HFFc6 (cell line): ENCODE measurements around the gene ADGRA1. TPM values are rescaled to one million over a fixed set of nuclear protein-coding genes. Genes with fewer than 3 reads are reported as not detected.

Source experiments
- DNase-seq: peaks from one replicate; pipeline ENCODE4 v3.0.0-alpha.2; 2018
- H3K27ac Mint-ChIP-seq: 2 replicates; pipeline ENCODE4 v1.8.0; 2020; ENCODE audit warnings: mild to moderate bottlenecking, mixed read lengths
- H3K27me3 Mint-ChIP-seq: 2 replicates; pipeline ENCODE4 v1.8.0; 2021; ENCODE audit warnings: mild to moderate bottlenecking, moderate library complexity, mixed read lengths; ENCODE audit not compliant: insufficient read depth
- H3K36me3 Mint-ChIP-seq: 2 replicates; pipeline ENCODE4 v1.8.0; 2021; ENCODE audit warnings: low read depth, mixed read lengths
- H3K4me1 Mint-ChIP-seq: 2 replicates; pipeline ENCODE4 v1.8.0; 2020; ENCODE audit warnings: low read depth, mixed read lengths
- H3K4me3 Mint-ChIP-seq: 2 replicates; pipeline ENCODE4 v1.8.0; 2020; ENCODE audit warnings: mild to moderate bottlenecking, moderate library complexity, mixed read lengths
- H3K9me3 Mint-ChIP-seq: 2 replicates; pipeline ENCODE4 v1.8.0; 2020; ENCODE audit warnings: mild to moderate bottlenecking, mixed read lengths
- CTCF ChIP-seq: fragments of 200-600 bp; sonication (generic); IDR thresholded peaks from 2 replicates; pipeline ENCODE4 v1.5.0; 2021; ENCODE audit warnings: antibody characterized with exemption, mild to moderate bottlenecking
- total RNA-seq, 6 experiments: library from RNA; stranded (reverse); fragmentation: NEBNext Ultra II Directional; extraction: Animal tissue kit (Norgen Biotek cat#: 25700); gene quantifications; 2 replicates in 1 of 6; 3 replicates in 5 of 6; pipeline ENCODE4 v1.2.3, GENCODE V29; 2021

Gene ADGRA1
- total RNA-seq, 6 experiments from 2014 or later = not detected

GRCh38 chr10:133179651-133180050 is 91.9 kb downstream of the ADGRA1 start:
- DNase-seq = no peak
- Mint-ChIP-seq H3K36me3 (peaks cover 13% of the 10 kb centered on the region), H3K4me3 (no peak overlapping the region), H3K4me1 (no peaks in the 10 kb centered on the region), H3K27ac (no peak overlapping the region), H3K27me3 (peaks cover 7% of the 10 kb centered on the region), H3K9me3 (peaks cover 40% of the 10 kb centered on the region)
- no peak for TF ChIP-seq CTCF

- no peak overlapping the region for H3K4me3 Mint-ChIP-seq
- H3K27me3 Mint-ChIP-seq = peaks cover 10% of the 10 kb centered on the region
- peaks cover 40% of the 10 kb centered on the region for H3K9me3 Mint-ChIP-seq
- no peak for DNase-seq
- TF ChIP-seq CTCF = no peak
- H3K27ac Mint-ChIP-seq = no peak overlapping the region
- no peaks in the 10 kb centered on the region for H3K4me1 Mint-ChIP-seq
- H3K36me3 Mint-ChIP-seq = peaks cover 13% of the 10 kb centered on the region
Observed at GRCh38 chr10:133180192-133180964, 92.7 kb downstream of the ADGRA1 start.

- peaks cover 40% of the 10 kb centered on the region for H3K9me3 Mint-ChIP-seq
- DNase-seq = no peak
- H3K27ac Mint-ChIP-seq = no peak overlapping the region
- TF ChIP-seq CTCF = no peak
- H3K4me3 Mint-ChIP-seq = no peak overlapping the region
- no peaks in the 10 kb centered on the region for H3K4me1 Mint-ChIP-seq
- H3K36me3 Mint-ChIP-seq = peaks cover 13% of the 10 kb centered on the region
- H3K27me3 Mint-ChIP-seq = peaks cover 10% of the 10 kb centered on the region
Observed at GRCh38 chr10:133180965-133181639, 93.4 kb downstream of the ADGRA1 start.

Other genes with a start within 250 kb of the ADGRA1 start
- 1 to 10 TPM in 2 of 6 experiments, under 1 TPM in 3, not detected in 1; 0.31 to 1.4 (median 0.32) TPM for gene CFAP46, start 145.4 kb upstream of the ADGRA1 start, total RNA-seq
- gene KNDC1, start 72.3 kb downstream of the ADGRA1 start, total RNA-seq = under 1 TPM in 3 of 6 experiments, not detected in 3; 0.05 to 1.00 (median 0.28) TPM
- not detected for gene UTF1, start 142.3 kb downstream of the ADGRA1 start, total RNA-seq
- not detected for gene VENTX, start 149.9 kb downstream of the ADGRA1 start, total RNA-seq
- 1 to 10 TPM in 5 of 6 experiments, under 1 TPM in 1; 0.99 to 2.9 (median 1.2) TPM for gene ADAM8, start 188.9 kb downstream of the ADGRA1 start, total RNA-seq
- 10 to 100 TPM; 72.5 to 80.8 (median 77.7) TPM for gene TUBGCP2, start 220.9 kb downstream of the ADGRA1 start, total RNA-seq
- gene ZNF511, start 221.0 kb downstream of the ADGRA1 start, total RNA-seq = 10 to 100 TPM; 45.7 to 62.0 (median 52.7) TPM
- gene CALY, start 249.0 kb downstream of the ADGRA1 start, total RNA-seq = under 1 TPM in 1 of 6 experiments, not detected in 5; 0.31 TPM